GM19468 (cell line): ENCODE data around the gene ATP5ME.

Experiments
- ATAC-seq: cut with Tn5 transposase; IDR thresholded peaks from one replicate; pipeline ENCODE4 v1.9.1; 2021; ENCODE audit warnings: mild to moderate bottlenecking, moderate library complexity, moderate number of reproducible peaks; ENCODE audit not compliant: unreplicated experiment; ENCODE audit errors: extremely low read depth

Gene ATP5ME

DNA sequence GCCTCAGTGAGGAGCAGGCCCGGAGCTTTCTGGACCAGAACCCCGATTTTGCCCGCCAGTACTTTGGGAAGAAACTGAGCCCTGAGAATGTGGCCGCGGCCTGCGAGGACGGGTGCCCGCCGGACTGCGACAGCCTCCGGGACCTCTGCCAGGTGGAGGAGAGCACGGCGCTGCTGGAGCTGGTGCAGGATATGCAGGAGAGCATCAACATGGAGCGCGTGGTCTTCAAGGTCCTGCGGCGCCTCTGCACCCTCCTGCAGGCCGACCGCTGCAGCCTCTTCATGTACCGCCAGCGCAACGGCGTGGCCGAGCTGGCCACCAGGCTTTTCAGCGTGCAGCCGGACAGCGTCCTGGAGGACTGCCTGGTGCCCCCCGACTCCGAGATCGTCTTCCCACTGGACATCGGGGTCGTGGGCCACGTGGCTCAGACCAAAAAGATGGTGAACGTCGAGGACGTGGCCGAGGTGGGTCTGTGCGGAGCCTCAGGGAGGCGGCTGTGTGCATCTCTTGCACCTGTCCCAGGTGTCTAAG lies 48.4 kb downstream of the ATP5ME start:
- no peak for ATAC-seq

DNA sequence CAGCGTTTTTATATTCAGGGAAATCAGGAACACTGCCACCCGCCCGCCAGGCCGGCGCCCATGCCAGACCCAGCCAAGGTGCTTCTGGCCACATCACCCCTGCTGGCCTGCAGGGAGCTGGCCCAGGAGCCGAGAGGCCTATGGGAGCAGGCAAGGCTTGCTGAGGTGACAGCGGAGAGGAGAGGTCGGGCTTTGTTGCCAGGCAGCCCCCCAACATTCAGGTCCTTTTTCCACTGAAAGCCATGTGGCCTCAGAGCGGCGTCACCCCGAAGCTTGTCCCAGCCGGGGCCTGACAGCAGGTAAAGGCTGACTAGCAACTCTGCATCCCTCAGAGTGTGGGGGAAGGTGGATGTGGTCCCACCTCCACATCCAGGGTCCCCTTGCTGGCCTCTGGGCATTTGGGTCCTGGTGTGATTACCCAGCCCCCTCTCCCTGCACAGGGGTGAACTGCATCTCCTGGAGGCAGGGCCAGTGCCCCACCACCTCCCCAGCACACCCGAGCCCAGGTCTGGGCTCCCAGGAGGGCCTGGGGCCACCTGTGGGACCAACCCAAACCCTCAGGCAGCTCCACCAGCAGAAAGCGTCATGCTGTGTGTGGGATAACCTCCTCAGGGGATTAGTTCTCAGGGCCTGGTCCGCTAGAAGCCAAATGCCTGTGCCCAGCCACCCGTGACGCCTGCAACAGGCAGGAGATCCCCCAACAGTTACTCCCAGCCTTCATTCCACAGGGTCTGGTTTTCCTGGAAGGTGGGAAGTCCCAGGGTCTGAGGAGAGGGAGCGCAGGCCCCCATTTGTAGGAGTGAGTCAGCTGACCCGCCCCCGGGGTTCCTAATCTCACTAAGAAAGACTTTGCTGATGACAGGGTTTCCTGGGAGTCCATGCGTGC lies 49.1 kb downstream of the ATP5ME start, which contains the start of gene PDE6B:
PDE6B (plus strand) TSS at position 869 of the 886 bp plus-strand sequence. CDS start 54 bp downstream, outside the sequence.
- ATAC-seq: no peak

DNA sequence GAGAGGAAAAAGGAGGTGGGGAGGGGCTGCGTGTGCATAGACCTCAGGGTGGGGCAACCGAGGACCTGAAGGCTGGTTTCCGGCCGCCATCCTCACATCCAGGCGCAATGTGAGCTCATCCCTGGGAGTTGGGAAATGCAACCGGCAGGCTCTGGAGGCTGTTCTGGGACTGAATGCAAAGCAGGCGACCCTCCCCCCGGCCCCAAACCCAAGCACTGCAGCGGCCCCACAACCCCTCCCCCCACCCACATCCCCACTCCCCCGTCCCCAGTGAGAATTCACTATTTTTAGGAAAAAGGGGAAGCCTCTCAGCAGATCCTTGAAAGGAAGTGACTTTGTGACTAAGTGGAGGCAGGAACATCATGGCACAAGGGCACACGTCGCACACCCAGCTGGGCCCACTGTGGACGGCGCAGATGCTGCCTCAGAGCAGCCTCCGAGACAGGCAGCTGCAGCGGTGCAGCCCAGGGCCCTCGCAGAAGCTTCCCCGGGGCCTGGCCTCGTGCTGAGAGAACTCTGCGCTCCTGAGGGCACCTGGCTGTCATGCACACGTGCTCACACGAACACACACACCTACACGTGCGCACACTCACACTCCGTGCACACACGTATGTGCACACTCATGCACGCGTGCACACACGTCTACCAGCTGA lies 50.0 kb downstream of the ATP5ME start:
- ATAC-seq: no peak

DNA sequence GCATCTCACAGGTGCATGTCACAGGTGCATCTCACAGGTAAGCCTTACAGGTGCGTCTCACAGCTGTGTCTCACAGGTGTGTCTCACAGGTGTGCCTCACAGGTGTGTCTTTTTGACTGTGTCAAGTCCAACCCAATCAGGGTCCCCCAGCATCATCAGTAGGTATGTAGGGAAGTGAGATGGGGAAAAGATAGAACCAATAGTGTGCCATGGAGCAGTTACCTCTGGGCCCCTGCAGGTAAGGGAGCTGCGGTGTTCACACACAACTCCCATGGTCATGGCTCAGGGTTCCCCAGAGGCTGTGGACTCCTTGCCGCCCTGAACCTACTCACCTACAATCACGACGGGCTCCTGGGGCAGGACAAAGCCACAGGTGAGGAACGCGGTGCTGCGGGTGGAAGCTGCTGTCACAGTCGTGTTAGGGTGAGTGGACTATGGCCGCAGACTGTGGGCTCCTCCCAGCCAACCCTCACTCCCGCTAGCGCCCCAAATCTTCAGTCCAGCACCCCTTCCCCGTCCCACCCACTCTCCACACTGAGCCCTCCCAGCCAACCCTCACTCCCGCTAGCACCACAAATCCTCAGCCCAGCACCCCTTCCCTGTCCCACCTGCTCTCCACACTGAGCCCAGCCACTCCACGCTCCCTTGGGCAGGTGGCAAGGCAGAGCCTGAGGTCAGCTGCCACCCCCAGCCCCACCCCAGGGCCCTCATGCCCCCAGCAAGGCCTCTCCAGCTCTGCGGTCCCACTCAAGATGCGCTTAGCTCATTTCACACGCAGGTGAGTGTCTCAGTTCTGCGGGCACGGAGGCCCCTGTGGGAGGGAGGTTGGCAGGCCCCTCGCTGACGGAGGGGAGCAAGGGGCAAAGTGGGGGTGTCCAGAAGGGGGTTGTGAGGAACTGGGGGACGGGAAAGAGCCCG lies 50.8 kb downstream of the ATP5ME start:
- ATAC-seq: no peak
